22Rv1 (cell line): Measurements from ENCODE around the gene DCDC2C.

Experiments
- ZFX ChIP-seq: fragments of 450-650 bp; IDR thresholded peaks from 2 replicates; pipeline ENCODE4 v1.6.1; 2017; ENCODE audit warnings: antibody characterized with exemption, borderline replicate concordance
- TF ChIP-seq, protein P1 (sequence below): fragments of 450-650 bp; IDR thresholded peaks from 2 replicates; pipeline ENCODE4 v1.5.1; 2017; ENCODE audit warnings: mild to moderate bottlenecking

GRCh38 chr2:3785220-3785889 is 82.0 kb downstream of the DCDC2C start:
- TF ChIP-seq, protein P1, sequence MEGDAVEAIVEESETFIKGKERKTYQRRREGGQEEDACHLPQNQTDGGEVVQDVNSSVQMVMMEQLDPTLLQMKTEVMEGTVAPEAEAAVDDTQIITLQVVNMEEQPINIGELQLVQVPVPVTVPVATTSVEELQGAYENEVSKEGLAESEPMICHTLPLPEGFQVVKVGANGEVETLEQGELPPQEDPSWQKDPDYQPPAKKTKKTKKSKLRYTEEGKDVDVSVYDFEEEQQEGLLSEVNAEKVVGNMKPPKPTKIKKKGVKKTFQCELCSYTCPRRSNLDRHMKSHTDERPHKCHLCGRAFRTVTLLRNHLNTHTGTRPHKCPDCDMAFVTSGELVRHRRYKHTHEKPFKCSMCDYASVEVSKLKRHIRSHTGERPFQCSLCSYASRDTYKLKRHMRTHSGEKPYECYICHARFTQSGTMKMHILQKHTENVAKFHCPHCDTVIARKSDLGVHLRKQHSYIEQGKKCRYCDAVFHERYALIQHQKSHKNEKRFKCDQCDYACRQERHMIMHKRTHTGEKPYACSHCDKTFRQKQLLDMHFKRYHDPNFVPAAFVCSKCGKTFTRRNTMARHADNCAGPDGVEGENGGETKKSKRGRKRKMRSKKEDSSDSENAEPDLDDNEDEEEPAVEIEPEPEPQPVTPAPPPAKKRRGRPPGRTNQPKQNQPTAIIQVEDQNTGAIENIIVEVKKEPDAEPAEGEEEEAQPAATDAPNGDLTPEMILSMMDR: peak; percentile 8; the same call in 1 of the 2 replicates
- TF ChIP-seq ZFX: no peak
